BLaER1 (cell line): ENCODE results near the gene FRMD4A.

Experiments used
- H3K27ac ChIP-seq: shearing (Covaris generic); formaldehyde crosslinking; 2 replicates; pipeline ENCODE4 v1.8.1; 2022
- H3K27me3 ChIP-seq: shearing (Covaris generic); formaldehyde crosslinking; 2 replicates; pipeline ENCODE4 v1.8.1; 2022
- H3K36me3 ChIP-seq: shearing (Covaris generic); formaldehyde crosslinking; 2 replicates; pipeline ENCODE4 v1.8.1; 2022
- H3K4me1 ChIP-seq: shearing (Covaris generic); formaldehyde crosslinking; 2 replicates; pipeline ENCODE4 v1.8.1; 2022
- H3K4me2 ChIP-seq: shearing (Covaris generic); formaldehyde crosslinking; 2 replicates; pipeline ENCODE4 v1.8.1; 2022
- H3K4me3 ChIP-seq: shearing (Covaris generic); formaldehyde crosslinking; 2 replicates; pipeline ENCODE4 v1.8.1; 2022
- H3K9ac ChIP-seq: shearing (Covaris generic); formaldehyde crosslinking; 2 replicates; pipeline ENCODE4 v1.8.1; 2022
- H3K9me3 ChIP-seq: shearing (Covaris generic); formaldehyde crosslinking; 2 replicates; pipeline ENCODE4 v1.8.1; 2022
- H4K20me1 ChIP-seq: shearing (Covaris generic); formaldehyde crosslinking; 2 replicates; pipeline ENCODE4 v1.8.1; 2022
- Cebpa-rat ChIP-seq: shearing (Covaris generic); IDR thresholded peaks from 2 replicates; pipeline ENCODE4 v1.8.1; 2022

Gene FRMD4A

GRCh38 chr10:13672548-13672947 is 658.2 kb downstream of the FRMD4A start:
- no peaks in the 10 kb centered on the region for H3K36me3 ChIP-seq

DNA sequence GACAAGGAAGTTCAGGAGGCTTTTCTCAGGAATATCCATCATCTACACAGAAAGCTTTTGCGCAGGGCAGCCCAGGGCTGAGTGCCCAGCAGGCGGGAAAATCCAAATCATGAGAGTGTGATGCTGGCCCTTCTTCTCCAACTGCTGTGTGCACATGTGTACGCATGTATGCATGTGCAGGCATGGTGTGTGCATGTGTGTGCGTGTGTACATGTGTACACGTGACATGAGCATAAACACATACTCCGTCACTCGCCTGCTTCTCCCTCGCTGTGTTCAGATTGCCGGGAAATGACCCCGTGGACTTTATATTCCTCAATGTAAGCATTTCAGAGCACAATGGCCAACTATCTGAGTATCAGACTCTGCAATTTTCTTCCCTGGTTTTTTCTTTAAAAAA is 658.8 kb downstream of the FRMD4A start:
- H3K36me3 ChIP-seq = no peaks in the 10 kb centered on the region
- H3K27me3 ChIP-seq = no peaks in the 10 kb centered on the region
- no peak overlapping the region for H3K27ac ChIP-seq
- H3K9me3 ChIP-seq = no peaks in the 10 kb centered on the region
- H4K20me1 ChIP-seq = no peaks in the 10 kb centered on the region
- no peak for TF ChIP-seq Cebpa-rat
- no peaks in the 10 kb centered on the region for H3K4me1 ChIP-seq
- H3K9ac ChIP-seq = no peak overlapping the region
- no peak overlapping the region for H3K4me3 ChIP-seq
- no peak overlapping the region for H3K4me2 ChIP-seq

More at GRCh38 chr10:13672548-13672947, 658.2 kb downstream of the FRMD4A start:
- TF ChIP-seq Cebpa-rat = no peak
- Histone ChIP-seq H3K9ac (no peak overlapping the region), H4K20me1 (no peaks in the 10 kb centered on the region), H3K4me1 (no peaks in the 10 kb centered on the region), H3K9me3 (no peaks in the 10 kb centered on the region), H3K27ac (no peak overlapping the region), H3K4me2 (no peak overlapping the region), H3K4me3 (no peak overlapping the region), H3K27me3 (no peaks in the 10 kb centered on the region)

DNA sequence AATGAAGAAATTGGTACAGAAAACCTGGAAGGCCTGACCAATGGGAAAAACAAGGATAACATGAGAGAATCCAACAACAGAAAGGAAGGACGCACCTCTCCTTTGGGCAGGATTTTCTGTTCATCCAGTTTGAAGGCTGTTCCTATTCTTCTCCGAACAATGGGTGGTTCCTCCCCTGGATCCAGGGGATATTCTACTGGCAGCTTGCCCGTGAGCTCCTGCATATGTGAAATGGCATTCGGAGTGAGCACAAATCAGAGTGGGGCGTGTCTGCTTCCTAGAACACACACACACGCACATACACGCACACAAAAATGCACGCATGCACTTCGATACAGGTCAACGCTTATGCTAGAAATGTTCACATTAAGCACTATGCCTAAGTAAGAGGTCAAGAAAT is 660.4 kb downstream of the FRMD4A start:
- Histone ChIP-seq H4K20me1 (no peaks in the 10 kb centered on the region), H3K4me2 (no peak overlapping the region), H3K4me1 (no peaks in the 10 kb centered on the region), H3K9ac (no peak overlapping the region), H3K9me3 (no peaks in the 10 kb centered on the region), H3K27ac (no peak overlapping the region), H3K4me3 (no peak overlapping the region), H3K36me3 (no peaks in the 10 kb centered on the region), H3K27me3 (no peaks in the 10 kb centered on the region)
- no peak for TF ChIP-seq Cebpa-rat

- no peaks in the 10 kb centered on the region for H3K36me3 ChIP-seq
- no peak overlapping the region for H3K27ac ChIP-seq
- H3K9ac ChIP-seq = no peak overlapping the region
- H3K9me3 ChIP-seq = no peaks in the 10 kb centered on the region
- TF ChIP-seq Cebpa-rat = no peak
- H3K4me3 ChIP-seq = no peak overlapping the region
- no peaks in the 10 kb centered on the region for H3K4me1 ChIP-seq
- H3K4me2 ChIP-seq = no peak overlapping the region
- H3K27me3 ChIP-seq = no peaks in the 10 kb centered on the region
- no peaks in the 10 kb centered on the region for H4K20me1 ChIP-seq
These were observed 660.8 kb downstream of the FRMD4A start for GRCh38 chr10:13669901-13670300.

DNA sequence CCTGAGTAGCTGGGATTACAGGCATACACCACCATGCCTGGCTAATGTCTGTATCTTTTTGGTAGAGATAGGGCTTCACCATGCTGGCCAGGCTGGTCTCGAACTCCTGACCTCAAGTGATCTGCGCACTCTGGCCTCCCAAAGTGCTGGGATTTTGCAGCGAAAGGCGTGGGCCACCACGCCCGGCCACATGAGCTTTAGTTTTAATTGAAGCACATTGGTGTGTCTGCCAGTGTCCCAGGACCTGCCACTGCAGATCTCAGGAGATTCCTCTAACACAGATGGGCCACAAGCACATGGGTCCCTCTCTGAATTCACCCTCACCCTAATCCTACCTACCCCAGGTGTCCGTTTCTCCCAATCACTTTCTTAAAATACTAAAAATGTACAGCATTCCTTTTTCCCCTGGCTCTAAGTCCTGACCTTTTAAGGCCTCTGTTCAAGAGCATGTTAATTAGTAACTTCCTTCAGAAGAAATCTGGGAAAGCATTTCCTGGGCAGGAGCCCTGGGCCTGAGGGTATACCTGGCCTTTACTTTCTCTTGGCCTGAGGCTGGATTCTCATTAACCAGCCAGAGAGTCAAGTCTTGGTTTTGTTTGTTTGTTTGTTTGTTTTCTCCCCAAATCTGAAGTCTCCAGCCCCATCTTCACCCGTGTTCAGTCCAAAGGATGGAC is 661.4 kb downstream of the FRMD4A start:
- Histone ChIP-seq H3K9ac (no peak overlapping the region), H3K4me1 (no peaks in the 10 kb centered on the region), H4K20me1 (no peaks in the 10 kb centered on the region), H3K4me2 (no peak overlapping the region), H3K27ac (no peak overlapping the region), H3K36me3 (no peaks in the 10 kb centered on the region), H3K9me3 (no peaks in the 10 kb centered on the region), H3K4me3 (no peak overlapping the region), H3K27me3 (no peaks in the 10 kb centered on the region)
- no peak for TF ChIP-seq Cebpa-rat

- Histone ChIP-seq H3K9me3 (no peaks in the 10 kb centered on the region), H3K4me1 (no peaks in the 10 kb centered on the region), H3K36me3 (no peaks in the 10 kb centered on the region), H3K27ac (no peak overlapping the region), H3K4me3 (no peak overlapping the region), H3K9ac (no peak overlapping the region), H4K20me1 (no peaks in the 10 kb centered on the region), H3K27me3 (no peaks in the 10 kb centered on the region), H3K4me2 (no peak overlapping the region)
- no peak for TF ChIP-seq Cebpa-rat
These were observed 662.6 kb downstream of the FRMD4A start for GRCh38 chr10:13668126-13668525.

DNA sequence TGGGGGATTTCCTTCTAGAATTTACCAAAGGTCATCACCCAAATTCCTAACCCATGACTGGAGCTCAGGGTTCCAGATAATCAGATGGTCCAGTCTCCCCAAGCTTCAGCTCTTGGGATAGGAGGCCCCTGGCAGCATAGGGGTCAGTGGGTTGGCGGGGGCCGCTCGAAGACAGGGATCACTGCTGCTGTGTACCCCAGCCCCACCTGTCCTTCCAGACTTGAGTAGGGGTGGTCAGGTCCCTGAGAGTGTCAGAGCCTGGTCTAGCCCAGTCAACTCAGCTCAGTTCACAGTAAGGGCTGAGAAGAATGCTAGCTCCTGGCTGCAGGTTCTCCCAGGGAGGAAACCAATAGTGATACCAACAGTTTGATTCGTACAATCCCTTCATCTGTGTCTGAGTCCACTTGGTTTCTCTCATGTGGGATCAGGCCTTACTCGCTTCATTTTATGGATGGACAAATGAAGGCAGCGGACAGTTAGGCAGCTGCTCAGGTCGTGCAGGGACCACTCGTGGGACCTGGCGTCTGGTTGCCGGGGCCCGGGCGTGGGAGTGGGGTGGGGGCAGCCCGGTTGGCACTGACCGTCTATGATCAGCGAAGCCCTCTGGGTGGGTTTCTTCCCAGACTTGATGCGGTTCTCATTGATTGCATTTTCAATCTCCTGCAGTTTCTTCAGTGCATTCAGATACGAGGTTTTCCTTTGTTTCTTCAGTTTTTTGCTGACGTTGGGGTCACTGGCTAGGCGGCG is 665.0 kb downstream of the FRMD4A start:
- Histone ChIP-seq H3K36me3 (no peaks in the 10 kb centered on the region), H3K4me1 (peaks cover 7% of the 10 kb centered on the region), H3K9ac (no peak overlapping the region), H3K4me2 (no peak overlapping the region), H4K20me1 (no peaks in the 10 kb centered on the region), H3K27me3 (no peaks in the 10 kb centered on the region), H3K27ac (no peak overlapping the region), H3K9me3 (no peaks in the 10 kb centered on the region), H3K4me3 (no peak overlapping the region)
- no peak for TF ChIP-seq Cebpa-rat

GRCh38 chr10:13661256-13661655 is 669.5 kb downstream of the FRMD4A start:
- Histone ChIP-seq H3K36me3 (peaks cover 5% of the 10 kb centered on the region; the same call in 1 of the 2 replicates), H3K27me3 (no peaks in the 10 kb centered on the region), H3K9ac (no peak overlapping the region), H3K9me3 (no peaks in the 10 kb centered on the region), H3K4me1 (peaks cover 34% of the 10 kb centered on the region), H3K27ac (no peak overlapping the region), H4K20me1 (no peaks in the 10 kb centered on the region), H3K4me3 (no peak overlapping the region), H3K4me2 (no peak overlapping the region)
- no peak for TF ChIP-seq Cebpa-rat

DNA sequence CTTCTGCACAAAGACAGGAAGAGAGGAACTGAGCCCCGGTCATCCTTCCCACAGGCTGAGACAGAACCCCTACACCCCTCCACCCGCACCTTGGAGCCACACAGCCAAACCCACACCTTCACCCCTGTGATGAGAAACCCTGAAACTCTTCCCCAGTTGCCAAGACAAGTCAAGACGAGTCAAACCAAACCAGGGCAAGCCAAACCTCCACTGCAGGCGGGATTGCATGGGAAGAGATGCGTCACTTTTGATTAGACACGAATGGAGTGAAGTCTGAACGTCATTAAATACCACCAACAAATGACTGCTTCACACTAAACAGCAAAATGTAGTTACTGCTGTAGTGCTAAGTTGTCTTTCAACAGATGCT is 670.2 kb downstream of the FRMD4A start:
- no peak for TF ChIP-seq Cebpa-rat
- no peak overlapping the region for H3K9ac ChIP-seq
- peak overlapping the region; percentile 78 for H3K4me2 ChIP-seq
- H3K36me3 ChIP-seq = peaks cover 8% of the 10 kb centered on the region; the same call in 1 of the 2 replicates
- H3K4me3 ChIP-seq = no peak overlapping the region
- no peaks in the 10 kb centered on the region for H3K9me3 ChIP-seq
- H4K20me1 ChIP-seq = no peaks in the 10 kb centered on the region
- no peak overlapping the region for H3K27ac ChIP-seq
- no peaks in the 10 kb centered on the region for H3K27me3 ChIP-seq
- H3K4me1 ChIP-seq = peaks cover 34% of the 10 kb centered on the region

DNA sequence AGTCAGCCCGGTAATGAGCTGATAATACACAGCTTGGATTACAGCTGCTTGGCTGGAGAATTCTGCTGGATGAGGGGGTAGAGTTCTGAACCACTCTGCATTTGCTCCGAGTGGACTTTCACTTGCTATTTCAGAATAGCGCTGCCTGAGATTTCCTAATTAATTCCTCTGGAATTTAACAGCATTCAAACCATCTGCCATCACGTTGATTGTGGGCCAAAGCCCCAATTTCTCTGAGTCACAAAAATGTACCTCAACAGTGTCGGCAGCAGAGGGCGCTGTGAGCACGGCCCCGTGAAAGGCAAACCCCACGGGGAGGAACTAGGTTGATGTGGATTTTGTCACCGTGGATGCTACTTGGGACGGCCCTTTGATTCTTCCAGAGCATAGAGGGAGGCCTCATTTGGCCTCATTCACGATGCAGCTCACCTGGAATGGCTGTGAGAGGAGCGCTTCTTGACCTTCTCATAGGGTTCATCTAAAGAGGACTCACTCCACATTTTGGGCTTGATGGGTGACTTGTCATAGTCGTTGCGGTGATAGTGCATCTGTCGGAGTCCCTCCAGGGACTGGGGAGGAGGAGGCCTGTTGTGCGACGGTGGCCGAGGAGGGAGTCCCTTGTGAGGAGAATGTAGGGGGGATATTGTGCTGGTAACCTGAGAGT is 670.7 kb downstream of the FRMD4A start:
- Histone ChIP-seq H3K4me1 (peaks cover 34% of the 10 kb centered on the region), H3K9me3 (no peaks in the 10 kb centered on the region), H3K27ac (peak overlapping the region; percentile 51; the same call in 1 of the 2 replicates), H3K36me3 (peaks cover 8% of the 10 kb centered on the region; the same call in 1 of the 2 replicates), H3K4me2 (peak overlapping the region; percentile 78), H4K20me1 (no peaks in the 10 kb centered on the region), H3K9ac (no peak overlapping the region), H3K27me3 (no peaks in the 10 kb centered on the region), H3K4me3 (no peak overlapping the region)
- TF ChIP-seq Cebpa-rat = no peak
